Endodermal cell (in vitro differentiated cells): Measurements from ENCODE around the gene CDC20. TPM values are rescaled to one million over a fixed set of nuclear protein-coding genes. Genes with fewer than 3 reads are reported as not detected.

ENCODE experiments used
- DNase-seq: peaks from one replicate; pipeline ENCODE4 v3.0.0-alpha.2; 2017
- H3K27ac ChIP-seq: 2 replicates; pipeline ENCODE4 v1.5.1; 2013; ENCODE audit warnings: mild to moderate bottlenecking, low read depth, low read length, moderate library complexity
- H3K27me3 ChIP-seq: 2 replicates; pipeline ENCODE4 v1.6.1; 2013; ENCODE audit warnings: mild to moderate bottlenecking, low read length, moderate library complexity; ENCODE audit not compliant: insufficient read depth, control insufficient read depth, poor library complexity, severe bottlenecking
- H3K36me3 ChIP-seq: 2 replicates; pipeline ENCODE4 v1.7.0; 2013; ENCODE audit warnings: mild to moderate bottlenecking, low read length, moderate library complexity; ENCODE audit not compliant: control insufficient read depth, insufficient read depth
- H3K4me1 ChIP-seq: one replicate; pipeline ENCODE4 v1.7.0; 2013; ENCODE audit warnings: low read length; ENCODE audit not compliant: control insufficient read depth, insufficient read depth
- H3K4me3 ChIP-seq: 2 replicates; pipeline ENCODE4 v1.5.1; 2013; ENCODE audit warnings: mild to moderate bottlenecking, low read length, moderate library complexity
- H3K9ac ChIP-seq: 2 replicates; pipeline ENCODE4 v1.6.1; 2013; ENCODE audit warnings: mild to moderate bottlenecking, low read length, moderate library complexity; ENCODE audit not compliant: poor library complexity, severe bottlenecking; ENCODE audit errors: extremely low read depth
- H3K9me3 ChIP-seq: 2 replicates; pipeline ENCODE4 v1.6.1; 2013; ENCODE audit warnings: mild to moderate bottlenecking, low read length, moderate library complexity; ENCODE audit not compliant: control insufficient read depth
- H3K27ac Mint-ChIP-seq: 2 replicates; pipeline ENCODE4 v1.8.0; 2020; ENCODE audit warnings: mixed read lengths
- H3K27me3 Mint-ChIP-seq: 2 replicates; pipeline ENCODE4 v1.8.0; 2021; ENCODE audit warnings: mild to moderate bottlenecking, mixed read lengths; ENCODE audit not compliant: insufficient read depth
- H3K36me3 Mint-ChIP-seq: 2 replicates; pipeline ENCODE4 v1.8.0; 2020; ENCODE audit warnings: low read depth, mixed read lengths
- H3K4me1 Mint-ChIP-seq: 2 replicates; pipeline ENCODE4 v1.8.0; 2020; ENCODE audit warnings: mixed read lengths
- H3K4me3 Mint-ChIP-seq: 2 replicates; pipeline ENCODE4 v1.8.0; 2020; ENCODE audit warnings: mild to moderate bottlenecking, moderate library complexity, mixed read lengths
- H3K9me3 Mint-ChIP-seq: 2 replicates; pipeline ENCODE4 v1.8.0; 2020; ENCODE audit warnings: mild to moderate bottlenecking, mixed read lengths
- CTCF ChIP-seq: fragments of 200-600 bp; sonication (generic); conservative IDR thresholded peaks from 2 replicates; pipeline ENCODE4 v1.5.0; 2021; ENCODE audit warnings: antibody characterized with exemption, mild to moderate bottlenecking
- WGBS, 2 experiments: methylation state at CpG; one replicate each; pipeline versions ENCODE4 v1.1.5 to v1.1.7; 2013; ENCODE audit warnings: missing lambda C conversion rate in 2 of 2, mixed read lengths in 1 of 2; ENCODE audit not compliant: insufficient coverage in 1 of 2, insufficient read length in 1 of 2; 5-methylcytosine and 5-hydroxymethylcytosine counted together
- total RNA-seq, 2 donors: library from RNA; stranded (reverse); fragmentation: NEBNext Ultra II Directional in 1 of 2; extraction: Animal tissue kit (Norgen Biotek cat#: 25700) in 1 of 2; gene quantifications; 2 replicates in 1 of 2; 3 replicates in 1 of 2; pipeline ENCODE4 v1.2.1, GENCODE V29; 2021

The CDC20 gene
- total RNA-seq, 2 donors from 2014 or later = 126 to 149 TPM

GRCh38 chr1:43338001-43338400 is 20.8 kb upstream of the CDC20 start:
- no peaks in the 10 kb centered on the region for H3K27me3 ChIP-seq
- peaks cover 5% of the 10 kb centered on the region for H3K4me1 Mint-ChIP-seq
- H3K9ac ChIP-seq = no peak overlapping the region
- H3K4me3 Mint-ChIP-seq = no peak overlapping the region
- no peaks in the 10 kb centered on the region for H3K9me3 ChIP-seq
- no peaks in the 10 kb centered on the region for H3K4me1 ChIP-seq
- 88 to 95% methylated on average over 4 to 5 of the region's 5 CpGs for WGBS, 2 experiments
- no peak overlapping the region for H3K27ac Mint-ChIP-seq
- no peaks in the 10 kb centered on the region for H3K36me3 ChIP-seq
- DNase-seq = peak; percentile 35
- no peak overlapping the region for H3K4me3 ChIP-seq
- no peaks in the 10 kb centered on the region for H3K27me3 Mint-ChIP-seq
- no peak for TF ChIP-seq CTCF
- no peaks in the 10 kb centered on the region for H3K9me3 Mint-ChIP-seq
- H3K27ac ChIP-seq = no peak overlapping the region
- H3K36me3 Mint-ChIP-seq = no peaks in the 10 kb centered on the region

- H3K27me3 Mint-ChIP-seq = no peaks in the 10 kb centered on the region
- WGBS, 2 experiments = 92 to 100% methylated on average over 2 to 6 of the region's 6 CpGs
- no peak overlapping the region for H3K9ac ChIP-seq
- no peak overlapping the region for H3K4me3 Mint-ChIP-seq
- peaks cover under 1% of the 10 kb centered on the region for H3K4me1 Mint-ChIP-seq
- no peaks in the 10 kb centered on the region for H3K9me3 Mint-ChIP-seq
- H3K36me3 Mint-ChIP-seq = no peaks in the 10 kb centered on the region
- no peak for TF ChIP-seq CTCF
- no peak overlapping the region for H3K27ac ChIP-seq
- H3K27ac Mint-ChIP-seq = no peak overlapping the region
- H3K36me3 ChIP-seq = no peaks in the 10 kb centered on the region
- H3K4me3 ChIP-seq = no peak overlapping the region
- no peaks in the 10 kb centered on the region for H3K9me3 ChIP-seq
- H3K27me3 ChIP-seq = no peaks in the 10 kb centered on the region
- no peak for DNase-seq
- H3K4me1 ChIP-seq = no peaks in the 10 kb centered on the region
These were observed 19.1 kb upstream of the CDC20 start for GRCh38 chr1:43339584-43340232.

- no peak for DNase-seq
- no peak overlapping the region for H3K9ac ChIP-seq
- no peaks in the 10 kb centered on the region for H3K4me1 ChIP-seq
- TF ChIP-seq CTCF = no peak
- no peaks in the 10 kb centered on the region for H3K9me3 ChIP-seq
- Mint-ChIP-seq H3K27ac (no peak overlapping the region), H3K4me3 (no peak overlapping the region), H3K36me3 (no peaks in the 10 kb centered on the region), H3K27me3 (no peaks in the 10 kb centered on the region), H3K4me1 (peaks cover 5% of the 10 kb centered on the region), H3K9me3 (no peaks in the 10 kb centered on the region)
- no peak overlapping the region for H3K27ac ChIP-seq
- no peaks in the 10 kb centered on the region for H3K36me3 ChIP-seq
- no peak overlapping the region for H3K4me3 ChIP-seq
- 83 to 93% methylated on average over 1 of the region's 1 CpG for WGBS, 2 experiments
- no peaks in the 10 kb centered on the region for H3K27me3 ChIP-seq
These were observed 18.2 kb upstream of the CDC20 start for GRCh38 chr1:43340559-43340958.
